Panc1 (cell line): ENCODE results near the gene C1QTNF1. TPM values are rescaled to one million over a fixed set of nuclear protein-coding genes. Genes with fewer than 3 reads are reported as not detected.
A peak's percentile ranks its signal among the peaks of the same experiment; 100 is the strongest.

Source experiments
- ATAC-seq: fragments of 200-7000 bp; cut with Tn5 transposase; 2 replicates; pipeline ENCODE4 v1.9.1; 2020; ENCODE audit warnings: mild to moderate bottlenecking, moderate library complexity
- BruUV-seq: library from RNA; stranded (reverse); fragments of 400-500 nt; replicated peaks from 2 replicates; lab custom pipeline; 2021; lab: Mats Ljungman, UMichigan
- CTCF ChIA-PET: fragments of 300-600 bp; sonication (Branson Sonifier 250); formaldehyde crosslinking; loops from one replicate; lab custom pipeline; 2022; ENCODE audit warnings: antibody characterized with exemption; lab: Charles Lee
- POLR2A ChIA-PET: fragments of 300-600 bp; sonication (Branson Sonifier 250); formaldehyde crosslinking; loops from one replicate; lab custom pipeline; 2022; ENCODE audit warnings: antibody characterized with exemption; lab: Charles Lee
- DNase-seq: peaks from one replicate; pipeline ENCODE4 v3.0.0-alpha.2; 2010; ENCODE audit warnings: low read depth, low spot score
- H3K27ac ChIP-seq: 2 replicates; pipeline ENCODE4 v1.5.1; 2011; ENCODE audit warnings: mild to moderate bottlenecking, low read length, inconsistent platforms
- H3K27me3 ChIP-seq: fragments of 200-500 bp; sonication (Bioruptor generic); 2 replicates; pipeline ENCODE4 v1.6.0; 2014; ENCODE audit warnings: low read length, inconsistent platforms; ENCODE audit not compliant: control insufficient read depth, insufficient read depth
- H3K36me3 ChIP-seq: fragments of 200-500 bp; sonication (Bioruptor generic); 2 replicates; pipeline ENCODE4 v1.5.1; 2014; ENCODE audit warnings: inconsistent platforms, mild to moderate bottlenecking, low read length, moderate library complexity; ENCODE audit not compliant: control insufficient read depth, insufficient read depth
- H3K4me1 ChIP-seq: 2 replicates; pipeline ENCODE4 v1.5.1; 2011; ENCODE audit warnings: inconsistent platforms, mild to moderate bottlenecking, low read length, moderate library complexity; ENCODE audit not compliant: control insufficient read depth, insufficient read depth
- H3K4me3 ChIP-seq, 2 experiments: 2 replicates each; pipeline ENCODE4 v1.5.1; 2011 to 2012; ENCODE audit warnings: low read depth in 2 of 2, low read length in 2 of 2, mild to moderate bottlenecking in 2 of 2, inconsistent platforms in 1 of 2, moderate library complexity in 1 of 2
- H3K9me3 ChIP-seq: fragments of 200-500 bp; sonication (Bioruptor generic); 2 replicates; pipeline ENCODE4 v1.5.1; 2014; ENCODE audit warnings: low read depth, mild to moderate bottlenecking, inconsistent platforms, low read length, moderate library complexity; ENCODE audit not compliant: control insufficient read depth, insufficient read depth
- CTCF ChIP-seq: fragments of 450-650 bp; IDR thresholded peaks from 2 replicates; pipeline ENCODE4 v1.5.1; 2017; ENCODE audit warnings: mild to moderate bottlenecking
- POLR2AphosphoS5 ChIP-seq: IDR thresholded peaks from 2 replicates; pipeline ENCODE4 v1.6.1; 2012; ENCODE audit warnings: mild to moderate bottlenecking, low read depth, low read length, moderate library complexity
- REST ChIP-seq, 2 experiments: IDR thresholded peaks; 2 replicates each; pipeline ENCODE4 v1.6.1; 2011 to 2012; ENCODE audit warnings: low read depth in 2 of 2, control low read depth in 1 of 2, low read length in 1 of 2, mild to moderate bottlenecking in 1 of 2, moderate library complexity in 1 of 2; ENCODE audit not compliant: insufficient read depth in 1 of 2
- SIN3A ChIP-seq: IDR thresholded peaks from 2 replicates; pipeline ENCODE4 v1.6.1; 2012; ENCODE audit warnings: low read depth, mild to moderate bottlenecking, low read length, moderate library complexity, borderline replicate concordance; ENCODE audit not compliant: insufficient read depth
- TCF7L2 ChIP-seq: IDR thresholded peaks from 2 replicates; pipeline ENCODE4 v1.6.1; 2011; ENCODE audit warnings: mild to moderate bottlenecking, low read depth, low read length, inconsistent platforms
- in situ Hi-C: cut with HindIII; loops from 2 replicates; pipeline ENCODE4 v1.10.0; 2016; ENCODE audit warnings: low sequenced_read_pairs, low pct_unique_long_range_greater_than_20kb
- intact Hi-C: fragments of 100-400 bp; cut with micrococcal nuclease; formaldehyde crosslinking; loops from one replicate; pipeline ENCODE4 v1.10.0; 2022; ENCODE audit not compliant: unreplicated experiment
- total RNA-seq: library from RNA; stranded (reverse); gene quantifications from one replicate; pipeline ENCODE4 v1.2.1, GENCODE V29; 2021; ENCODE audit not compliant: unreplicated experiment

Gene C1QTNF1
- total RNA-seq, 1 experiment from 2014 or later = 1.5 TPM

DNA sequence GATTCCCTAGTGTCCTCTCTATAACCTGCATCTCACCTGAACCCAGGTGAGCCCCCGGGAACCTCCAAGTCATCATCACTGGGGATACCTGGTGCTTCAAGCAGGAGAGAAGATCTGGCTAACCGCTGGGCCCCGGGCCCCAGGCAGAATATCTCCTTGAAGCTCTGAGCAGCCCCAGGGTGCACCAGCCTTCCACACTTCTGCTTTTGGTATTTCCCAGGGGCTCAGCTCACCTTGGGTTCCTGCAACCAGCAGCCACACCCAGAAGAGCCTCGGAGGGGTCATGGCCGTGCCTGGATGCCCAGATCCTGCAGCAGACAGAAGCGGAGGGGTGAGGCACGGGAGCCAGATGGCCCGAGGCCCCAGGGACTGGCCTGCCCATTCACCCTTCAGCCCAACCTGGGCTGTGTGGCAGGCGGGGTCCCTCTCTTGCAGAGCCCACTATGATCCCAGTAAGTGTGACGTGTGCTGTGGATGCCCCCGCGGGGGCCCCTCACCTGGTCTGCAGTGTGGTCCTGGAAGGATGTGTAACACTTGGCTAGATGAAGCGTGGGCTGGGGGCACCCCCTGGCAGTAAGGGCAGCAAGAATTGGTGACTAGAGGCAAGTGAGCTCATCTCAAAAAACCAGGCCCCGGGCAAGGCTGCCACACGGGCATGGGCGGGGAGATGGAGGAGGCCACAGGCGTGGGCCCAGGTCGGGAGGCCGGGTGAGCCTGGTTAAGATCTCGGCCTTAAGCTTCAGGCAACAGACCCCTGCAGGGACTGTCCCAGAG, 46.9 kb upstream of the C1QTNF1 start:
- H3K27ac ChIP-seq = no peak overlapping the region
- H3K4me1 ChIP-seq = peaks cover 24% of the 10 kb centered on the region
- DNase-seq = no peak
- no peak for TF ChIP-seq TCF7L2
- TF ChIP-seq CTCF = no peak
- no peak for TF ChIP-seq REST (IDR thresholded peaks at IDR 0.05; ENCODE audit: insufficient read depth in 1 of 2, low read depth in 2 of 2, low read length in 1 of 2)
- no peak for TF ChIP-seq POLR2AphosphoS5
- no peak for TF ChIP-seq SIN3A
- POLR2A ChIA-PET = no interaction called here
- CTCF ChIA-PET = interaction anchor here (0.5 kb wide), 1 partner anchor 134 kb away, joined by 3 read pairs; no protein-coding TSS in a partner anchor
- H3K27me3 ChIP-seq = no peaks in the 10 kb centered on the region
- no TSS peak for BruUV-seq
- no peaks in the 10 kb centered on the region for H3K9me3 ChIP-seq
- in situ Hi-C loops (no loop called here), intact Hi-C loops (no loop called here)
- no peak for ATAC-seq
- no peak overlapping the region for H3K4me3 ChIP-seq
- no peaks in the 10 kb centered on the region; the same call in 1 of the 2 replicates for H3K36me3 ChIP-seq

GRCh38 chr17:78977681-78977943, 46.4 kb upstream of the C1QTNF1 start:
- no peak for ATAC-seq
- Histone ChIP-seq H3K4me3 (peak overlapping the region in 1 of 2 experiments; percentile 72; a peak in 2 of 4 replicates), H3K9me3 (no peaks in the 10 kb centered on the region), H3K4me1 (peaks cover 24% of the 10 kb centered on the region), H3K27me3 (no peaks in the 10 kb centered on the region), H3K27ac (no peak overlapping the region), H3K36me3 (no peaks in the 10 kb centered on the region; the same call in 1 of the 2 replicates)
- intact Hi-C loops = no loop called here
- DNase-seq = no peak
- in situ Hi-C loops = no loop called here
- ChIA-PET CTCF (interaction anchor here (0.5 to 1.0 kb wide), 2 partner anchors 112 to 135 kb away, joined by 3 read pairs; no protein-coding TSS in a partner anchor), POLR2A (no interaction called here)
- BruUV-seq = no TSS peak
- TF ChIP-seq TCF7L2 (no peak), REST (IDR thresholded peaks at IDR 0.05; ENCODE audit: insufficient read depth in 1 of 2, low read depth in 2 of 2, low read length in 1 of 2) (no peak), CTCF (no peak), SIN3A (no peak), POLR2AphosphoS5 (no peak)
